RWPE2 (cell line): ENCODE measurements around the gene ST3GAL5.

Experiments used
- ATAC-seq: fragments of 200-7000 bp; cut with Tn5 transposase; 3 replicates; pipeline ENCODE4 v1.9.1; 2021; ENCODE audit warnings: low read depth
- DNase-seq: peaks from one replicate; pipeline ENCODE4 v3.0.0-alpha.2; 2020; ENCODE audit warnings: low spot score
- H3K27ac ChIP-seq: fragments of 450-650 bp; 2 replicates; pipeline ENCODE4 v1.5.1; 2017; ENCODE audit warnings: mild to moderate bottlenecking; ENCODE audit not compliant: poor library complexity, severe bottlenecking
- H3K27me3 ChIP-seq: fragments of 250-450 bp; sonication (Bioruptor Pico); 2 replicates; pipeline ENCODE4 v1.5.1; 2021; ENCODE audit warnings: mild to moderate bottlenecking, moderate library complexity; ENCODE audit not compliant: insufficient read depth, poor library complexity, severe bottlenecking
- H3K36me3 ChIP-seq: fragments of 250-450 bp; sonication (Bioruptor Pico); 2 replicates; pipeline ENCODE4 v1.5.1; 2020; ENCODE audit warnings: low read depth, mild to moderate bottlenecking, moderate library complexity
- H3K4me1 ChIP-seq: fragments of 250-450 bp; sonication (Bioruptor Pico); 2 replicates; pipeline ENCODE4 v1.5.1; 2021; ENCODE audit warnings: mild to moderate bottlenecking, moderate library complexity; ENCODE audit not compliant: insufficient read depth, poor library complexity, severe bottlenecking
- H3K4me3 ChIP-seq: fragments of 250-450 bp; sonication (Bioruptor Pico); 2 replicates; pipeline ENCODE4 v1.5.1; 2021; ENCODE audit warnings: mild to moderate bottlenecking, moderate library complexity; ENCODE audit not compliant: severe bottlenecking
- H3K9me3 ChIP-seq: fragments of 250-450 bp; sonication (Bioruptor Pico); 2 replicates; pipeline ENCODE4 v1.5.1; 2021; ENCODE audit warnings: mild to moderate bottlenecking, moderate library complexity; ENCODE audit not compliant: severe bottlenecking
- CTCF ChIP-seq: fragments of 450-650 bp; IDR thresholded peaks from one replicate; pipeline ENCODE4 v1.5.1; 2017; ENCODE audit warnings: mild to moderate bottlenecking, moderate library complexity; ENCODE audit not compliant: poor library complexity, severe bottlenecking

The ST3GAL5 gene

GRCh38 chr2:85799215-85799956 lies 89.4 kb downstream of the ST3GAL5 start:
- Histone ChIP-seq H3K4me3 (no peak overlapping the region), H3K36me3 (no peaks in the 10 kb centered on the region), H3K27me3 (no peaks in the 10 kb centered on the region), H3K27ac (no peak overlapping the region), H3K4me1 (no peaks in the 10 kb centered on the region), H3K9me3 (peaks cover 1% of the 10 kb centered on the region)
- DNase-seq (peak; percentile 87), ATAC-seq (peak; percentile 99)
- no peak for TF ChIP-seq CTCF

- no peaks in the 10 kb centered on the region for H3K9me3 ChIP-seq
- DNase-seq: no peak
- H3K36me3 ChIP-seq: no peaks in the 10 kb centered on the region
- peak; percentile 28 for TF ChIP-seq CTCF
- no peak for ATAC-seq
- H3K27ac ChIP-seq: no peak overlapping the region
- H3K27me3 ChIP-seq: no peaks in the 10 kb centered on the region
- no peak overlapping the region for H3K4me3 ChIP-seq
- H3K4me1 ChIP-seq: peaks cover 5% of the 10 kb centered on the region
Measured at GRCh38 chr2:85797921-85798320, 90.9 kb downstream of the ST3GAL5 start.

GRCh38 chr2:85797263-85797660 lies 91.5 kb downstream of the ST3GAL5 start:
- DNase-seq (no peak), ATAC-seq (no peak)
- no peak for TF ChIP-seq CTCF
- Histone ChIP-seq H3K36me3 (no peaks in the 10 kb centered on the region), H3K4me3 (no peak overlapping the region), H3K9me3 (no peaks in the 10 kb centered on the region), H3K4me1 (peaks cover 11% of the 10 kb centered on the region), H3K27ac (no peak overlapping the region), H3K27me3 (no peaks in the 10 kb centered on the region)

- Histone ChIP-seq H3K4me1 (peaks cover 12% of the 10 kb centered on the region), H3K27ac (no peak overlapping the region), H3K27me3 (no peaks in the 10 kb centered on the region), H3K36me3 (no peaks in the 10 kb centered on the region), H3K9me3 (no peaks in the 10 kb centered on the region), H3K4me3 (no peak overlapping the region)
- DNase-seq (no peak), ATAC-seq (no peak)
- TF ChIP-seq CTCF: no peak
Measured at GRCh38 chr2:85796341-85797262, 92.2 kb downstream of the ST3GAL5 start.
